HG03354 (cell line): Measurements from ENCODE around the gene SCARB1.
A peak's percentile ranks its signal among the peaks of the same experiment; 100 is the strongest.
"Not testable (repeated sequence)": the region's sequence is repeated elsewhere in the genome, so short reads cannot be mapped to it uniquely, and the experiment has no call there.

ENCODE experiments used
- ATAC-seq: cut with Tn5 transposase; IDR thresholded peaks from one replicate; pipeline ENCODE4 v1.9.1; 2021; ENCODE audit warnings: mild to moderate bottlenecking; ENCODE audit not compliant: unreplicated experiment, poor library complexity, severe bottlenecking

The SCARB1 gene

DNA sequence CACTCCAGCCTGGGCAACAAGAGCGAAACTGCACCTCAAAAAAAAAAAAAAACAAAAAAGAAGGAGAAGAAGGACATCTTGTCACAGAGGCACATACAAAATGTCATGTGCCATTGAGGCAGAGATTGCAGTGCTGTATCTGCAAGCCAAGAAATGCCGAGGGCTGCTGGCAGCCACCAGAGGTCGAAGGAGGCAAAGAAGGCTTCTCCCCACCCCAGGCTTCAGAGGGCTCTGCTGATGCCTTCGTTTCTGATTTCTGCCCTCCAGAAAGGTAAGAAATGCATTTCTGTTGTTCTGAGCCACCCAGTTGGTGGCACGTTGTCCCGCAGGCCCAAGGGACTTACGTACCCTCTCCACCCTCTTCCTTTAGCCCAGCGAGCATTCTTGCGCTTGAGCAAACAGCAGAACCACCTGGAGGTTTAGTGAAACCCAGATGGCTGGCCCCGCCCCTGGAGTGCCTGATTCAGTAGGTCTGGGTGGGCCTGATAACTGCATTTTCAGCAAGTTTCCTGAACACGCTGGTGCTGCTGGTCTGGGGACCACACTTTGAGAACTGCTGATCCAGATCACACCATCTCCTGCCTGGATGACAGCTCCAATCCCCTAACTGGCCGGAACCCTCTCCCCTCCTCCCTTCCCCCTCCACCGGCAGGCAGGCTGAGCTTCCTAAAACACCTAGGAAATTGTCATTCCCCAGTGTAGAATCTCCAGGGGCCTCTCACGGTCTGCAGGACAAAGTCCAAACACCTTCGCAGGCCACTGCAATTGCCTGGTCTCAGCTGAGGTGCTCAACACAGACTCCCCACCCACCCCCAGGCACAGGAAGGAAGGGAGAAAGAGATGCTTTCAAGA lies 21.1 kb upstream of the SCARB1 start:
- peak; percentile 94 for ATAC-seq

DNA sequence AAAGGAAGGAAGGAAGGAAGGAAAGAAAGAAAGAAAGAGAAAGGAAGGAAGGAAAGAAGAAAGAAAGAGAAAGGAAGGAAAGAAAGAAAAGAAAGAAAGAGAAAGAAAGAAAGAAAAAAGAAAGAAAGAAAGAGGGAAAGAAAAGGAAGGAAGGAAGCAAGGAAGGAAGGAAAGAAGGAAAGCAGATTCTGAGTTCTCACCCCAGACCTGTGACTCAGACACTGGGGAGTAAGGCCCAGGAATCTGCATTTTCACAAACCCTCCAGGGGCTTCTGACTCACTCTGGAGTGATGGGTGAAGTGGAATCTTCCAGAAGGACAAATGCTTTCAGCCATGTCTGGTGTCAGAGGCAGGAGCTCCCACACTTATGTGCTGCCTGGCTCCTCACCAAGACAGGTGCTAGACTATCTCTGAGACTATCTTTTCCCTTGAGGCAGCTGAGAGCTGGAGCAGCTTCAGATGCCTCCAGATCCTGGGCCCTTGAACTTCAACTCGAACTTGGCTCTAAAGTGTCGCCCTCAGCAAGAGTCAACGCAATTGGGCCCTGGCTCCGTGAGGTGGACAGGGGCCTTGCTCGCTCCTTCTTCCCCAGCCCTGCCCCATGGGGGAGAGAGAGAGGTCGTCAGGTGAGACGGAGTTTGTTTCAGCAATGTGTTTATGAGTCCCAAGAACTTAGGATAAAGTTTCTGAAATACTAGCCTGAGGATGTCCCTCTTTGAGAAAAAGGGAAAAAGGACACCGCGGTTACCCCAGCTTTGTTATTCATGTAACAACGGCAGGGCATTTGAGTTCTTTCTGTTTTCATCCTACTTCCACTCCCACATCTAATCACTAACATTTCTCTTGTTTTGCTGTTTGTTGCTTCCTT lies 19.8 kb upstream of the SCARB1 start:
- ATAC-seq: no peak

DNA sequence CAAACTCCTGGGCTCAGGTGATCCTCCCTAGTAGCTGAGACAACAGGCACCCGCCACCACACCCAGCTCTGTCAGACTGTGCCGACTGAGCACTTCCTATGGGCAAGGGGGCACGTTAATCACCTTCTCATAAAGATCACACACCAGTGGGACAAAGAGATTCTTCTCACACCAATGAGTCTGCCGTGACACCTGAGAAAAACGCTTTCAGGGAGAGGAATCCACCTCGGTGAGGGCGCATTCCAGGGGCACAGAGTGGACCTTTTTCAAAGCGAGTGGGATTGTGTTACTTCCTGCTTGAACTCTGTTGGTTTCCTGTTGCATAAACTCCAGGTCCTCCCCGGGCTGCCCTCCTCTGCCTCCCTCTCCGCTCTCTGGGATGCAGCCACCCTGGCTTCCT lies 17.5 kb upstream of the SCARB1 start:
- no peak for ATAC-seq

DNA sequence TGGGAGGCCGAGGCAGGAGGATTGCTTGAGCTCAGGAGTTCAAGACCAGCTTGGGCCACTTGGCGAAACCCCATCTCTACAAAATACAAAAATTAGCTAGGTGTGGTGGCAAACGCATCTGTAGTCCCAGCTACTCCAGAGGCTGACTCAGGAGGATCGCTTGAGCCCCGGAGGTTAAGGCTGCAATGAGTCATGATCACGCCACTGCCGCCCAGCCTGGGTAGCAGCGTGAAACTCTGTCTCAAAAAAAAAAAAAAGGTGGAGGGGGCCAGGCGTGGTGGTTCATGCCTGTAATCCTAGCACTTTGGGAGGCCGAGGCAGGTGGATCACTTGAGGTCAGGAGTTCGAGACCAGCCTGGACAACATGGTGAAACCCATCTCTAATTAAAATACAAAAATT lies 16.7 kb upstream of the SCARB1 start:
- ATAC-seq: not testable (repeated sequence)

DNA sequence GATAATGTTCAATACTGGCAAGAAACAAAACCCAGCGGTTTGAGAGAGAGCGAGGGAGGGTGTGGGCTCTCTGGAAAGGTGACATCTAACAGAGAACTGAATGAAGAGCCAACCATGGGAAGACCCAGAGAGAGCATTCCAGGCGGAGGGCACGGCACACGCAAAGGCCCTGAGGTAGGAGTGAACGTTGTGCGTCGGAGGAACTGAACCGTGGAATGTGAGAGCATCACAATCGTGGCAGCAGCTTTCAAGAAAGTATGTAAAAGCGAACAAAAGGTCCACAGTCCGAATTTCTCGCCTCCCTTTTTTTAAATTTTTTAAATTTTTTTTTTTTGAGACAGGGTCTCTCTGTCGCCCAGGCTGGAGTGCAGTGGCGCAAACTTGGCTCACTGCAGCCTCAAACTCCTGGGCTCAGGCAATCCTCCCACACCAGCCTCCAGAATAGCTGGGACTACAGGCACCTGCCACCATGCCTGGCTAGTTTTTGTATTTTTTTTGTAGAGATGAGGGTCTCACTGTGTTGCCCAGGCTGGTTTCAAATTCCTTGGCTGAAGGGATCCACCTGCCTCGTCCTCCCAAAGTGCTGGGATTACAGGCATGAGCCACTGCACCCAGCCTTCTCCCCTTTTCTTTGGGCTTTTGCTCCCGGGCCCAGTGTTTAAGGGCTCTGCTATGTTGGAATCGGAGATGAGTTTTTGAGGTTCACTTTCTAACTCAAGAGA lies 15.3 kb upstream of the SCARB1 start:
- no peak for ATAC-seq

DNA sequence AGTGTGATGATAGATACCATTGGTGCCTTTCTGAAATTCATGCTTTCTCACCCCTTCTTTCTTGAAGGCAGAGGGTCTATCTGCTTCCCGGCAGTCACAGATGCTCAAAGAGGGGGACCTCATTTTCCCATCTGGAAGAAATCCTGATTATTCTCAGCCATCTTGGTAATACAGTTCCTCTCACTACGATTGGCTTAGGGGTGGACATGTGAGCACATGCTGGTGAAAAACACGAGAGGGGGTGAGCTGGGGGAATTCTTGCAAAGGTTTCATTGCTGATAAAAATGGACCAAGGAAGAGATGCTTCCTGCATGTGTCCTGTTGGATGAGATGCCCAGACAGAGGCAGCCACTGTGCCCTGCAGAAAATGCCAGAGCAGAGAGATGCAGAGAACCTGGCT lies 13.8 kb upstream of the SCARB1 start:
- ATAC-seq: no peak

DNA sequence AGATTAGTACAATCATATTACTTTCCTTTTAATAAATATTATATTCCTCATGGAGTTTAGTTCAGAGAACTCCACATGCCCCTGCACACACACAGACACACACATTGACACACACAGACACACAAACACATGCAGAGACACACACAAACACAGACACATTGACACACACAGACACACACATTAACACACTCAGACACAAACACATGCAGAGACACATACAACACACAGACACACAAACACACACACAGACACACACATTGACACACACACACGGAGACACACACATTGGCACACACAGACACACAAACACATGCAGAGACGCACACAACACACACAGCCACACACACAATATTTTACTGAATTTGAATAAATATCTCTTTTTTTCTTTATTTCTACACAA lies 12.5 kb upstream of the SCARB1 start:
- no peak for ATAC-seq

DNA sequence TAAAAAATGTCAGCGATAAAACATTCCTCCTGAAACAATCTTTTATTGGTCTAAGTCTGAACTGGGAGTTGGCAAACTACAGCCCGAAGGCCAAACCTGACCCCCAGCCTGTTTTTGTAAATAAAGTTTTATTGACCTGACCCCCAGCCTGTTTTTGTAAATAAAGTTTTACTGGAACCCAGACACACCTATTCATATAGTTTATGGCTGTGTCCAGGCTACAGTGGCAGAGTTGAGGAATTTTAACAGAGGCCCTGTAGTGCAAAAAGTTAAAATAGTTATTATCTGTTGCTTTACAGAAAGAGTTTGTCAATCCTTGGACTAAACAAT lies 12.1 kb upstream of the SCARB1 start:
- ATAC-seq: no peak

DNA sequence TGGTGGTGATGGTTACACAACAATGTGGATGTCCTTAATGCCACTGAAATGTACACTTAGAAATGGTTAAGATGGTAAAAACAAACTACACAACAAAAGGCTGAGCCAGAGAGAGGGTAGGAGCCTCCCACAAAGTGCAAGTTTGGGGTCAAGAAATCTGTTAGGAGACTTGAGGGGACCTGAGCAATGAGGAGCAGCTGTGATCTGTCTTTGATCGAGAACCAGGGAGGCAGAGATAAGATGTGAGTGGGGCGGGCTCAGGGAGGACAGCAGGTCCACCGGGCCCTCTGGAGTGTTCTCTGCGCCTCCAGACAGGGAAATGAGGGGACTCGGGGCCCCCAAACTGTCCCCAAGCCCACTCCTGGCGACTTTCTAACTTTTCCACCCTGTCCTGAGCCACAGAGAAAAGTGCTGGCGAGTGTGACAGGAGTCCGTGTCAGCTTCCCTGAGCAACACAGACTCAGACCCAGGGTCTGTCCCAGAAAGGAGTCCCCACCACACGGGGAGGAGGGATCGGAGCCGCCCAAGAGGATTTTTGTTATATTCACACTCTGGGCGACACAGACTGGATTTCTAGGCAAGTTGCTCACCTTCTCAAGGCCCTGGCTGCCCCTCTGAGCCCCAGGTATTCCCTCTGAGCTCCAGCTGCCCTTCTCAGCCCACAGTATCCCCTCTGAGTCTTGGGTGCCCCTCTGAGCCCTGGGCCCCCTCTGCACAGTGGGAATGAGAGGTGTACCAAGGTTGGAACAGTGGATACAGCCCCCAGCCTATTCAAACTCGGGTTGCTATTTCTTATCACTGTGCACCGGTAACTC lies 11.5 kb upstream of the SCARB1 start:
- ATAC-seq: no peak

DNA sequence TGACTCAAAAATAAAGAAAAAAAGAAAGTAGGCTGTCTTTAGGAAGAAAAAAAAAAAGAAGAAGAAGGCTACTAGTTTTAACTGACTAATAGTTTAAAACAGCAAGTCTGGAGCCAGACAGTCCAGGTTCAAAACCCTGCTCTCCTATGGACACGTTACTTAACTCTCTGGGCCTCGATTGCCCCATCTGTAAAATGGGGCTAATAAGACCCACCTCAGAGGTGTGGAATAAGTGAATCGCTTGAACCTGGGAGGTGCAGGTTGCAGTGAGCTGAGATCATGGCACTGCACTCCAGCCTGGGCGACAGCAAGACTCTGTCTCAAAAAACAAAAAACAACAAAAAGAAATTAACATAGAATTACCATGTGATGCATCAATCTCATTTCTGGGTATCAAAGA lies 10.5 kb upstream of the SCARB1 start:
- no peak for ATAC-seq

DNA sequence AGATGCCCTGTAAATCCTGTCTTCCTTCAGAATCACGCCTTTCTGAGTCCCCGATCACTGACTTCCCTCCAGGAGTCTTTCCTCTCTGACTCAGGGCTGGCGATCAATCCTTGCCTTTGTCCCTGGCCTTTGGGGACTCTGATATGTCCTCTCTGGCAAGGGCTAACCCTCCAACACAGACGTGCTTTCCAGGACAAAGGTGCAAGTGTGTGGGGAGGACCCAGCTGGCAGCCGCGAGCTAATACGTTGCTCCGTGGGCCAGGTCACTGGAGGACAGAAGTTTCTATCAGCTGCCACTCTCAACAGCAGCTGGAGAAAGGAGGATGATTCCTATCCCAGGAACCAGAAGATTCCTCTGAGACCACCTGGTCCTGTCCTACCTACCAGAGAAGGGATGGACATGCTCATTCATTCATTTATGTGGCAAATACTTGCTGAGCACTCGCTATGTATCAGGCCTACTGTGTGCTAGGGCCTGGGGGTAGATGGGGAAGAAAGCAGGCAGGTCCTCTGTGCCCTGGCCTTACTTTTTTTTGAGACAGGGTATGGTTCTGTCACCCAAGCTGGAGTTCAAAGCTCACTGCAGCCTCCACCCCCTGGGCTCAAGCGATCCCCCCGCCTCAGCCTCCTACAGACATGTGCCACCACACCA lies 8.5 kb upstream of the SCARB1 start:
- no peak for ATAC-seq

DNA sequence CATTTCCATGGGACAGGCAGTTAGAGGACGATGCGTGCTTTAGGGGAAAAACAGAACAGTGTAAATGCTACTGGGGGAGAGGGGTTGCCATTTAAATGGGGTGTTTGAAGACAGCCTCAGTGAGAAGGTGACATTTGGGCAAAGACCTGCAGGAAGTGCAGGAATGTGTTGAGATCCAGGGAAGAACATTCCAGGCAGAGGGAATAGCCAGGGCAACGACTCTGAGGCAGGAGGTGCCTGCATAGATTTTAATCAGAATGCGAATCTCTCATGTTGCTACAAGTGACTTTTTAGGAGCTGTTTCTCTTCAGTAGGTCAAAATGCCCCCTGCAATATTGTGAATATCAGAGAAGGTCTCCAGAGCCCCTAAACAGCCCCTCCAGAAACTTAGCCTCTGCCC lies 7.6 kb upstream of the SCARB1 start:
- no peak for ATAC-seq

DNA sequence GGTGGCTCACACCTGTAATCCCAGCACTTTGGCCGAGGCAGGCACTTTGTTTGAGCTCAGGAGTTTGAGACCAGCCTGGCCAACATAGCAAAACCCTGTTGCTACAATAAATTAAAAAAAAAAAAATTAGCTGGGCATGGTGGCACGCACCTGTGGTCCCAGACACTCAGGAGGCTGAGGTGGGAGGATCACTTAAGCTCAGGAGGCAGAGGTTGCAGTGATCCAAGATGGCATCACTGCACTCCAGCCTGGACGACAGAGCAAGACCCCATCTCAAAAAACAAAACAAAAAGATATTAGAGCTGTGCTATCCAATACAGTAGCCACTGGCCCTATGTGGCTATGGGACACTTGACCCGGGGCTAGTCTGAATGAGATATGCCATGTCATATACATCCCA lies 6.9 kb upstream of the SCARB1 start:
- ATAC-seq: no peak

DNA sequence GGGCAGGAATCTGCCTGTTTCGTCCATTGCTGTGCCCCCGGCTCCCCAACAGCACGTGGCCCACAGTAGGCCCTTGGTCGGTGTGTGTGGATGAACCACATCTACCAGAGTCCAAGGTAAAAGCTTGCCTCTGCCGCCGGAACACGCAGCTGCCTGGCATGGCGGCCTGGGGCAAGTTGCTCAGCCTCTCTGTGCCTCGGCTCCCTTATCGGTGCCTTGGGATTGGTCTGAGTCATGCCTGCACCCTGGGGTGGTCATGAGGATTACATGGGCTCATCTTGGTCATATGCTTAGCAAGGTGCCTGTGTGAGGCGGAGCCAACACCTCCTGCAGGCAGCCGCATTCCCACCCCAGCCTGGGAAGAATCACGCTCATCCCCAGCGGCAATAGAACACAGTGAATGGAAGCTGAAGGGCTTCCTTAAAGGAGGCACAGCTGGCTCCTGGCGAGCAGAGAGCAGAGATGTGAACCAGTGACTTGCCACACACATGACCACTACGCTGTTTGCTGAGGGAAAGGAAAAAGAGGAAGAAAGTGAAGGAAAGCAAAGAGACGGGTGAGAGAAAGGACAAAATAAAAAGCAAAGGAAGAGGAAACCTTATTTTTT lies 5.5 kb upstream of the SCARB1 start:
- ATAC-seq: peak; percentile 52

DNA sequence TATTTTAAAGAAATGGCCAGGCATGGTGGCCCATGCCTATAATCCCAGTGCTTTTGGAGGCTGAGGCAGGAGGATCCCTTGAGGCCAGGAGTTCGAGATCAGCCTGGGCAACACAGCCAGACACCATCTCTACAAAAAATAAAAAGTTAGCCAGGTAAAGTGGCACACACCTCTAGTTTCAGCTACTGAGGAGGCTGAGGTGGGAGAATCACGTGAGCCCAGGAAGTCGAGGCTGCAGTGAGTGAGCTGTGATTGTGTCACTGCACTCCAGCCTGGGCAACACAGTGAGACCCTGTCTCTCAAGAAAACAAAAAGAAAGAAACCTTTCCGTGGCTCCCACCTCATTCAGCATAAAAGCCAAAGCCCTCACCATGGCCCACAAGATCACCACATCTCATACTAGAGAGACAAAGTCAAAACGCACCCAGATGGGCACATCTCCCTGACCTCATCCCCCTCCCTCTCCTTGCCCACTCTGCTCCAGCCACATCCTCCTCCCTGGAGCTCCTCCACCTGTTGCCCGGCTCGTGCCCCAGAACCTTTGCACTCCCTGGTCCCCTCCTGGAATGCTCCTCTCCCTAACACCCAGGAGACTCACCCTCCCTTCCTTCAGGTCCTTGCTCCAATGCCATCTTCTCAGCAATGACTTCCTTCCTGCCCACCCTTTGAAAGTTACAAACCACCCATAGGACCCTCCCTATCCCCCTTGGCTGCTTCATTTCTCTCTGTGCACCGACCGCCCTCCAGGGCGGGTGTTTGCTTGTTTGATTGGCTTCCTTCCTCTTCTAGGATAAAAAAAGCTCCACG lies 4.8 kb upstream of the SCARB1 start:
- ATAC-seq: peak; percentile 6

DNA sequence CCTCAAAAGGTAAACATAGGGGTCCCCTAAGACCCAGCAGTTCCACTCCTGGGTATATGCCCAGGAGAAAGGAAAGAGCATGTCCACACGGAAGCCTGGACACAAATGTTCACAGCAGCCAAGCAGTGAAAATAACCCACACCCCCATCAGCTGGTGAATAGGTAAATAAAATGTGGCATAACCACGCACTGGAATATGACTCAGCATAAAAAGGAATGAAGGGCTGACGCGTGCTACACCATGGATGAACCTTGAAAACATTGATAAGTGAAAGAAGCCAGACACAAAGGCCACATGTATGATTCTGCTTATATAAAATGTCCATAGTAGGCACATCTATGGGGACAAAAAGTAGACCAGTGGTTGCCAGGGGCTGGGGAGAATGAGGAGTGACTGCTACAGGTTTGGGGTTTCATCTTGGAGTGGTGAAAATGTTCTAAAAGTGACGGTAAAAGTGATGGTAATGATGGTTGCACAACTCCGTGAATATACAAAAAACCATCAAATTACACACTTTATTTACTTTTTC lies 3.8 kb upstream of the SCARB1 start:
- no peak for ATAC-seq

DNA sequence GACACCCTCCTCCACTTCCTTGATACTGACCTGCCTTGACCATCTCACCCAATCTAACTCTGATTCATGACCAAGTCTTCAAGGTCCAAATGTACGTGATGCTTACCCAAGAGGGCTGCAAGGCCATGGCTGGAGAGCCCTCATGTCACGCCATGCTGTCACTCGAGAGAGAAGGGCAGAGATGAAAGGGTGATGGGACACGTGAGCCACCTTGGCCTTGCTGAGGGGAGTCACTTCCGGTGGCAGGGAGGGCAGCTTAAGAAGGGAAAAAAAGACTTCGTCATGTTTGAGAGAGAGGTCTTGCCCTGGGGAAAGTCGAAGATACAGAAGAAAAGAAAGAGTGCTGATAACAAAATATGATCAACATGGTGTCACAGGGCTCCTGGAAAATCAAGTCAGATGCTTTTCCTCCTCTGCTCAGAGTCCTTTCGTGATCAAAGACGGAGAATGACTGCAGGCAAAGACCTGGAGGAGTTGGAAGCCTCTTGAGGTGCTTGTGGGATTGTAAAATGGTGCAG lies 3.3 kb upstream of the SCARB1 start:
- no peak for ATAC-seq
